Sigmoid colon (tissue), 7 donors: Measurements from ENCODE around the gene GPX6. TPM values are rescaled to one million over a fixed set of nuclear protein-coding genes. Genes with fewer than 3 reads are reported as not detected.

ENCODE experiments used
- DNase-seq: peaks from one replicate; pipeline ENCODE4 v3.0.0-alpha.2; 2019
- H3K27ac ChIP-seq, 4 donors: fragments of 200-600 bp; sonication (generic); one replicate each; pipeline ENCODE4 v1.5.1; 2016 to 2019; ENCODE audit warnings: mild to moderate bottlenecking in 1 of 4
- H3K27me3 ChIP-seq, 3 donors: fragments of 200-600 bp; sonication (generic); one replicate each; pipeline ENCODE4 v1.5.1; 2019; ENCODE audit warnings: mild to moderate bottlenecking in 1 of 3
- H3K36me3 ChIP-seq, 4 donors: fragments of 200-600 bp; sonication (generic); one replicate each; pipeline ENCODE4 v1.5.1; 2016 to 2019
- H3K4me1 ChIP-seq, 4 donors: fragments of 200-600 bp; sonication (generic); one replicate each; pipeline ENCODE4 v1.5.1; 2017 to 2019
- H3K4me3 ChIP-seq, 4 donors: fragments of 200-600 bp; sonication (generic); one replicate each; pipeline ENCODE4 v1.5.1; 2017 to 2019; ENCODE audit warnings: mild to moderate bottlenecking in 2 of 4, moderate library complexity in 1 of 4
- H3K9me3 ChIP-seq, 4 donors: fragments of 200-600 bp in 3 of 4; sonication (generic) in 3 of 4; one replicate each; pipeline versions ENCODE4 v1.5.1 to v1.6.1; 2013 to 2019
- CTCF ChIP-seq, 4 experiments: fragments of 450-650 bp in 3 of 4; fragments of 200-600 bp in 1 of 4; IDR thresholded peaks; one replicate each; pipeline ENCODE4 v1.5.1; 2016 to 2019; ENCODE audit warnings: antibody characterized with exemption in 4 of 4, mild to moderate bottlenecking in 3 of 4, moderate library complexity in 2 of 4
- EP300 ChIP-seq, 4 donors: sonication (generic); formaldehyde crosslinking; IDR thresholded peaks; one replicate each; pipeline ENCODE4 v1.6.1; 2017; ENCODE audit warnings: antibody characterized with exemption in 4 of 4
- POLR2A ChIP-seq, 2 donors: fragments of 450-650 bp; IDR thresholded peaks; one replicate each; pipeline ENCODE4 v1.6.1; 2016; ENCODE audit warnings: antibody characterized with exemption in 2 of 2, mild to moderate bottlenecking in 2 of 2, moderate library complexity in 2 of 2
- POLR2AphosphoS5 ChIP-seq, 4 donors: sonication (generic); formaldehyde crosslinking; IDR thresholded peaks; one replicate each; pipeline ENCODE4 v1.6.1; 2017; ENCODE audit warnings: antibody characterized with exemption in 4 of 4
- WGBS, 2 donors: extraction: QIAGEN DNeasy Blood & Tissue Kit; methylation state at CpG; one replicate each; pipeline ENCODE4 v1.1.7; 2013; 5-methylcytosine and 5-hydroxymethylcytosine counted together
- intact Hi-C: fragments of 100-400 bp; cut with DNase I; formaldehyde crosslinking; loops from one replicate; pipeline ENCODE4 v1.15.1; 2023
- polyA plus RNA-seq, 3 donors: library from polyadenylated mRNA; stranded (reverse); fragments of 200-250 nt; gene quantifications; one replicate each; pipeline ENCODE4 v1.2.3, GENCODE V29; 2013
- total RNA-seq, 4 donors: library from RNA; depleted of rRNA; stranded (reverse); fragments of >200 nt; gene quantifications; one replicate each; pipeline ENCODE4 v1.1.0, GENCODE V29; 2016
- donor health status: healthy with polysubstance abuse.
- donor health status: Bipolar disorder and iron deficiency.
- donor health status: healthy.

Gene GPX6
- total and polyA plus RNA-seq, 7 donors: not detected

- Histone ChIP-seq H3K27ac (no peak overlapping the region), H3K4me1 (no peaks in the 10 kb centered on the region), H3K4me3 (no peak overlapping the region), H3K36me3 (no peaks in the 10 kb centered on the region), H3K9me3 (no peaks in the 10 kb centered on the region), H3K27me3 (peaks cover 0 to 53% (median 0%) of the 10 kb centered on the region in 3 donors)
- 43 to 58% methylated on average over 22 of the region's 22 CpGs for whole genome bisulfite sequencing, 2 donors
- intact Hi-C loops: no loop called here
- TF ChIP-seq POLR2A (IDR thresholded peaks at IDR 0.05) (no peak), EP300 (IDR thresholded peaks at IDR 0.05) (no peak), POLR2AphosphoS5 (IDR thresholded peaks at IDR 0.05) (no peak), CTCF (IDR thresholded peaks at IDR 0.05) (no peak)
- no peak for DNase-seq
Observed at GRCh38 chr6:28537509-28538140, 22.0 kb upstream of the GPX6 start.

GRCh38 chr6:28537065-28537464, 21.5 kb upstream of the GPX6 start:
- no peak for DNase-seq
- H3K36me3 ChIP-seq: no peaks in the 10 kb centered on the region
- H3K4me1 ChIP-seq: no peaks in the 10 kb centered on the region
- H3K9me3 ChIP-seq: no peaks in the 10 kb centered on the region
- no peak overlapping the region for H3K4me3 ChIP-seq
- H3K27me3 ChIP-seq: peaks cover 0 to 47% (median 0%) of the 10 kb centered on the region in 3 donors
- TF ChIP-seq CTCF (IDR thresholded peaks at IDR 0.05) (no peak), POLR2A (IDR thresholded peaks at IDR 0.05) (no peak), EP300 (IDR thresholded peaks at IDR 0.05) (no peak), POLR2AphosphoS5 (IDR thresholded peaks at IDR 0.05) (no peak)
- no peak overlapping the region for H3K27ac ChIP-seq
- intact Hi-C loops: no loop called here
- WGBS, 2 donors: 15 to 49% methylated on average over 18 of the region's 18 CpGs

GRCh38 chr6:28534875-28535274, 19.3 kb upstream of the GPX6 start:
- peaks cover 0 to 41% (median 0%) of the 10 kb centered on the region in 3 donors for H3K27me3 ChIP-seq
- intact Hi-C loops: no loop called here
- WGBS, 2 donors: 18 to 54% methylated on average over 2 of the region's 2 CpGs
- H3K4me1 ChIP-seq: no peaks in the 10 kb centered on the region
- H3K4me3 ChIP-seq: no peak overlapping the region
- no peaks in the 10 kb centered on the region for H3K36me3 ChIP-seq
- TF ChIP-seq CTCF (IDR thresholded peaks at IDR 0.05): no peak
- TF ChIP-seq POLR2AphosphoS5 (IDR thresholded peaks at IDR 0.05): no peak
- TF ChIP-seq EP300 (IDR thresholded peaks at IDR 0.05): no peak
- no peak for TF ChIP-seq POLR2A (IDR thresholded peaks at IDR 0.05)
- no peak overlapping the region for H3K27ac ChIP-seq
- no peaks in the 10 kb centered on the region for H3K9me3 ChIP-seq
- DNase-seq: no peak

GRCh38 chr6:28534306-28534705, 18.7 kb upstream of the GPX6 start:
- no peak overlapping the region for H3K4me3 ChIP-seq
- H3K36me3 ChIP-seq: no peaks in the 10 kb centered on the region
- H3K4me1 ChIP-seq: no peaks in the 10 kb centered on the region
- no peak for TF ChIP-seq POLR2A (IDR thresholded peaks at IDR 0.05)
- no peak for TF ChIP-seq CTCF (IDR thresholded peaks at IDR 0.05)
- no peak for TF ChIP-seq EP300 (IDR thresholded peaks at IDR 0.05)
- no peak for TF ChIP-seq POLR2AphosphoS5 (IDR thresholded peaks at IDR 0.05)
- H3K9me3 ChIP-seq: no peaks in the 10 kb centered on the region
- H3K27me3 ChIP-seq: peaks cover 0 to 42% (median 0%) of the 10 kb centered on the region in 3 donors
- intact Hi-C loops: no loop called here
- WGBS, 2 donors: 70 to 71% methylated on average over 3 of the region's 3 CpGs
- no peak for DNase-seq
- no peak overlapping the region for H3K27ac ChIP-seq
